Measurements from ENCODE around the gene ADCY9. TPM values are rescaled to one million over a fixed set of nuclear protein-coding genes. Genes with fewer than 3 reads are reported as not detected.

ADCY9 gene
- total RNA-seq (ENCODE audit: unreplicated experiment), result 30.4 TPM
- long read RNA-seq, result 0 reads

DNA sequence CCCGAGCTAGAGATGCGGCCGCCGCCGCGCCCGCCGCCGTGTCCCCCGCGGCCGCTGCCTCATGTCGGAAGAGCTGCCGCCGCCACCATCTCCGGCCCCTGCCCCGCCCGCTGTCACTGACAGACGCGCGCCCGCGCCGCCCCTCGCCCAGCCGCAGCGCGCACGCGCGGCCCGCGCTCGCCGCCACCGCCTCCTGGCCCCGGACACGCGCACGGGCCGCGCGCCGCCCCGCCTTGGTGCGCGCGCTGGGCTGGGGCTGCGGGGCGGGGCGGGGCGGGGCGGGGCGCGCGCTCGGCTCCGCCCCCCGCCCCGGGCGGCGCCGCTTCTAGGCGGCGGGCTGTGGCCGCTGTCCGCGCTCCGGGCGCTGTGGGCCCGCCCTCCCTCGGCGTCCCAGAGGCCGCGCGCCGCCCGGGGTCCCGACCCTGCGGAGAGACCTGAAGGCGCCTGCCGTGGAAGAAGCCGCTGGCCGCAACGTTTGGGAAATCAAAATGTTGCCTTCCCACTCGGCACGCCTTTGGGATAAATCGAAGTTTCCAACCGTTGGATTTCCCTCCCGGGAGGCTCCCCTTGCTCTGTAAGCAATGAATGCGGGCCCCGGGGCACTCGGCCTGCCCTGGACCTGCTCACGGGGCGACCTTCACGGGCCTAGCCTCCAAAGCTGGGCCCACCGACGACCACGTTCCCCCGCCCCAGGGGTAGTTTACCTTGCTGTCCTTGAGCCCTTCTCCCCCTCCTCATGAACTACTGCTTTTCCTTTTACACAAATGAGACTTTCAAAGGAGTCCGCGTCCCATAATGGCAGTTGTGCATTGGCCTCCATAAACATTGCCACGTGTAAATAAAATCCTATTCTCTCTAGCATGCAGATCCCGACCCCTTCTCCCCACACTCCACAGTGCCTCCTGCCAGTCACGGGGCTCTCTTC is at the start of gene ADCY9:
Gene ADCY9, minus strand, starts transcription at position 118 of the 925 bp plus-strand sequence. CDS start 1,000 bp downstream, outside the sequence.
- TF ChIP-seq, protein P1, sequence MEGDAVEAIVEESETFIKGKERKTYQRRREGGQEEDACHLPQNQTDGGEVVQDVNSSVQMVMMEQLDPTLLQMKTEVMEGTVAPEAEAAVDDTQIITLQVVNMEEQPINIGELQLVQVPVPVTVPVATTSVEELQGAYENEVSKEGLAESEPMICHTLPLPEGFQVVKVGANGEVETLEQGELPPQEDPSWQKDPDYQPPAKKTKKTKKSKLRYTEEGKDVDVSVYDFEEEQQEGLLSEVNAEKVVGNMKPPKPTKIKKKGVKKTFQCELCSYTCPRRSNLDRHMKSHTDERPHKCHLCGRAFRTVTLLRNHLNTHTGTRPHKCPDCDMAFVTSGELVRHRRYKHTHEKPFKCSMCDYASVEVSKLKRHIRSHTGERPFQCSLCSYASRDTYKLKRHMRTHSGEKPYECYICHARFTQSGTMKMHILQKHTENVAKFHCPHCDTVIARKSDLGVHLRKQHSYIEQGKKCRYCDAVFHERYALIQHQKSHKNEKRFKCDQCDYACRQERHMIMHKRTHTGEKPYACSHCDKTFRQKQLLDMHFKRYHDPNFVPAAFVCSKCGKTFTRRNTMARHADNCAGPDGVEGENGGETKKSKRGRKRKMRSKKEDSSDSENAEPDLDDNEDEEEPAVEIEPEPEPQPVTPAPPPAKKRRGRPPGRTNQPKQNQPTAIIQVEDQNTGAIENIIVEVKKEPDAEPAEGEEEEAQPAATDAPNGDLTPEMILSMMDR (IDR thresholded peaks at IDR 0.05; ENCODE audit: partially characterized antibody, unreplicated experiment), result no peak
- H3K9me3 Mint-ChIP-seq (ENCODE audit: unreplicated experiment), result peaks cover 3% of the 10 kb centered on the region
- H3K27me3 Mint-ChIP-seq (ENCODE audit: unreplicated experiment), result peaks cover 10% of the 10 kb centered on the region
- H3K36me3 Mint-ChIP-seq (ENCODE audit: unreplicated experiment), result peaks cover 6% of the 10 kb centered on the region
- peak within 1 kb of the TSS; percentile 86 for H3K4me3 Mint-ChIP-seq (ENCODE audit: unreplicated experiment)
- peak; percentile 86 for DNase-seq
- H3K4me1 Mint-ChIP-seq (ENCODE audit: low read depth, unreplicated experiment), result peaks cover 28% of the 10 kb centered on the region
- peak within 1 kb of the TSS; percentile 52 for H3K27ac Mint-ChIP-seq (ENCODE audit: unreplicated experiment)

DNA sequence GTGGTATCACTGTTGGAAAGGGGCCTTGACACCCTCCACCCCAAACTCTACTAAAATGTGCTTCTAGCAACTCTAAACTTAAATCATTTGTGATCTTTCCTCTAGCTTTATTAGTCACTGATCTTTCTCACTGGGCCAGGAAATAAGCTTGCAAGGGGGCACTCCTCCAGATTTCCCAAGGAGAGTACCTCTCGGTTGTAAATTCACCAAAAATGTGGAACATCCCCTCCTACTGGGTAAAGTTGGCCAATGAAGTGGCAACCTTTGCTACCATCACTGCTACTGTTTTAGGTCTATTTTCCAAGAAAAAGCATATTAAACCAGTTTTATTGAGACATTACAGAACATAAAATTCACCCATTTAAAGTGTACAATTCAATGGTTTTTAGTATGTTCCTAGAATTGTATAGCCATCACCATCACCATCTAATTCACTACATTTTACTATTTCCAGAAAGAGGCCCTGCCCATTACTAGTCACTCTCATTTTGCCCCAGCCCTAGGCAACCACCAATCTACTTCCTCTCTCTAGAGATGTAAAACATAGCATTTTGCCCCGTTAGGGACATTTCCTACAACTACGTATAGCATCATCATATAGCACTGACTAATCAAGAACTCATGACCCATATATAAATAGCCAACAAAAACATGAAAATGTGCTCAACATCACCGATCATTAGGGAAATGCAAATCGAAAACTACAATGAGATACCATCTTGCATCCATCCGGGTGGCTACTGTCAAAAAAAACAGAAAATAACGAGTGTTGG is 44.6 kb upstream of the ADCY9 start:
- no peaks in the 10 kb centered on the region for H3K9me3 Mint-ChIP-seq (ENCODE audit: unreplicated experiment)
- H3K27ac Mint-ChIP-seq (ENCODE audit: unreplicated experiment), result no peak overlapping the region
- H3K27me3 Mint-ChIP-seq (ENCODE audit: unreplicated experiment), result no peaks in the 10 kb centered on the region

DNA sequence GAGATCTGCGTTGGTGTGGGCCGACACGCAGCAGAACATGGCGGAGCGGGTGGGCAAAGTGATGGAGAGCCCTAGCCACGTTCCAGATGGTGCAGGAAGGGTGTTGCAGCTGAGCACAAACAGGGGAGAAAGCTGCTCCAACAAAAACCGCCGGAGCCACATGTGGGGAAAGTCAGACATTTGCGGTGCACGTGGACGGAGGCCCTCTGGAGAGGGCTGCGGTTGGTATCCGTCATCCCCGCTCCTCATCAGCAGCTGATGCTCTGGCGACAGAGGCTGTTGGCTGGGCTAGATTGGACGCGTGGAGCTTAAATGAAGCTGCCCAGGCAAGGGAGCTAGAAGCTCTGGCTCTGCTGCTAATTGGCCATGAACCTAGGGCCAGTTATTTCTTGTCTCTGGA is 43.5 kb upstream of the ADCY9 start:
- Mint-ChIP-seq H3K36me3 (ENCODE audit: unreplicated experiment) (no peaks in the 10 kb centered on the region), H3K4me3 (ENCODE audit: unreplicated experiment) (no peak overlapping the region), H3K4me1 (ENCODE audit: low read depth, unreplicated experiment) (no peaks in the 10 kb centered on the region), H3K27me3 (ENCODE audit: unreplicated experiment) (no peaks in the 10 kb centered on the region), H3K9me3 (ENCODE audit: unreplicated experiment) (no peaks in the 10 kb centered on the region), H3K27ac (ENCODE audit: unreplicated experiment) (no peak overlapping the region)
- TF ChIP-seq, protein P1 (IDR thresholded peaks at IDR 0.05; ENCODE audit: partially characterized antibody, unreplicated experiment), result no peak
- no peak for DNase-seq

More for the DNA sequence above, 44.6 kb upstream of the ADCY9 start:
- Mint-ChIP-seq H3K4me1 (ENCODE audit: low read depth, unreplicated experiment) (no peaks in the 10 kb centered on the region), H3K4me3 (ENCODE audit: unreplicated experiment) (no peak overlapping the region), H3K36me3 (ENCODE audit: unreplicated experiment) (no peaks in the 10 kb centered on the region)
- no peak for DNase-seq
- TF ChIP-seq, protein P1 (IDR thresholded peaks at IDR 0.05; ENCODE audit: partially characterized antibody, unreplicated experiment), result no peak

DNA sequence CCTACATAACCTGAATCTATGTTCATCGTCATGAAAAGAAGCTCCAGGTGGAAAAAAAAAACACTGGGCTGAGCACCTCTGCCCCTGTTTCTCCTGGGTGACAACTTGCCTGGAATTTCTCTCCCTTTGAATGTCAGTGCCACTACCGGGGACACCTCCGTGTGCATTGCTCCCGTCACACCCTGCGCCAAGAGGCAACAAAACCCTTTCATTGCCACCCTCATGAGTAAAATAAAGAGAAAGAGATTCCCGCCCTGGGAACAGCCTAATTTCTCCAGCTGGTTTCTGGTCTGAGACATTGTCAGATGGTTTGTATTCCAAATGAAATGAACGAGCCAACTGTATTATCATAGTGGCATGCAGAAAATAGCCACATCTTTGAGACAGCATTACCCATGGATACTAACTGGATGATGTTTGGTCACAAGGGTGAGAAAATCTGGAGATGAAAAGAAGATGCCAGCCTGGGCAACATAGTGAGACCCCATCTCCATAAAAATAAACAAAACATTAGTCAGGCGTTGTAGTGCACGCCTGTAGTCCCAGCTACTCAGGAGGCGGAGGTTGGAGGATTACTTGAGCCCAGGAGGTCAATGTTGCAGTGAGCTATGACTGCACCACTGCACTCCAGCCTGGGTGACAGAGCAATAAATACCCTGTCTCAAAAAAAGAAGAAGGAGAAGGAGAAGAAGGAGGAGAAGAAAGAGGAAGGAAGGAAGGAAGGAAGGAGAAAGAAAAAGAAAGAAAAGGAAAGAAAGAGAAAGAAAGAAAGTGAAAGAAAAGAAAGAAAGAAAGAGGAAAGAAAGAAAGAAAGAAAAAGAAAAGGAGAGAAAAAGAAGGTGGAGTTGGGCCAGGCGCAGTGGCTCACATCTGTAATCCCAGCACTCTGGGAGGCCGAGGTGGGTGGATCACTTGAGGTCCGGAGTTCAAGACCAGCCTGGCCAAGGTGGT is 42.2 kb upstream of the ADCY9 start:
- H3K27ac Mint-ChIP-seq (ENCODE audit: unreplicated experiment), result no peak overlapping the region
- DNase-seq, result no peak
- H3K4me3 Mint-ChIP-seq (ENCODE audit: unreplicated experiment), result no peak overlapping the region
- TF ChIP-seq, protein P1 (IDR thresholded peaks at IDR 0.05; ENCODE audit: partially characterized antibody, unreplicated experiment), result no peak
- no peaks in the 10 kb centered on the region for H3K36me3 Mint-ChIP-seq (ENCODE audit: unreplicated experiment)
- H3K9me3 Mint-ChIP-seq (ENCODE audit: unreplicated experiment), result no peaks in the 10 kb centered on the region
- H3K4me1 Mint-ChIP-seq (ENCODE audit: low read depth, unreplicated experiment), result no peaks in the 10 kb centered on the region
- no peaks in the 10 kb centered on the region for H3K27me3 Mint-ChIP-seq (ENCODE audit: unreplicated experiment)
